ENCODE data around the gene LMF1. TPM values are rescaled to one million over a fixed set of nuclear protein-coding genes. Genes with fewer than 3 reads are reported as not detected.

The LMF1 gene
- total and polyA plus RNA-seq, 2 of the 8 experiments (the other 6 are each of a cell fraction or from before 2014, with no cell fraction given), result 3.5 to 9.1 TPM

DNA sequence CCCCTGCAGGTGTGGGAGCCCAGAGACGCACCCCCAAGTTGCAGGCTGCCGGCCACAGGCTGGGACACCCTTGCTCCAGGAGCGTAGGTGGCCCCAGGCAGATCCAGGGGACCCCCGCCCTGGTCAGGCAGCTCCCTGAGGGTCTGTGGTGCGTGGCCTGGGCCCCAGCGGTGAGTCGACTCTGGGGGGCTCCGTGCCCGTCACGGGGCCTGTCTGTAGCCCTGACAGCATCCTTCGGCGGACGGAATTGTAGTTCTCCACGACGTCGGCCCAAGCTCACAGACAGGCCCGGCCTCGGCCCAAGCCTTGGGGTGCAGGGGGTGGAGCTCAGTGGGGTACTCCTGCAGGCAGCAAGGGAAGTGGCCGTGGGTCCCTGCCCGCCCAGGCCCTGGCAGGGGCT lies 82.9 kb downstream of the LMF1 start (continued):
- TF ChIP-seq, protein P1, sequence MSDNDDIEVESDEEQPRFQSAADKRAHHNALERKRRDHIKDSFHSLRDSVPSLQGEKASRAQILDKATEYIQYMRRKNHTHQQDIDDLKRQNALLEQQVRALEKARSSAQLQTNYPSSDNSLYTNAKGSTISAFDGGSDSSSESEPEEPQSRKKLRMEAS (IDR thresholded peaks at IDR 0.05), result no peak
- no peak for TF ChIP-seq GABPA (IDR thresholded peaks at IDR 0.05; ENCODE audit: borderline replicate concordance, insufficient read depth, low read length)
- TF ChIP-seq POU5F1 (IDR thresholded peaks at IDR 0.05; ENCODE audit: low read depth, low read length), result no peak
- TF ChIP-seq KDM1A (IDR thresholded peaks at IDR 0.05; ENCODE audit: borderline replicate concordance, low read length), result no peak

Measured in H1 (cell line).